ENCODE measurements around the gene CNIH2. TPM values are rescaled to one million over a fixed set of nuclear protein-coding genes. Genes with fewer than 3 reads are reported as not detected.

CNIH2 gene
- total and polyA plus RNA-seq, 2 experiments from 2014 or later, result 4.3 to 9.2 TPM

DNA sequence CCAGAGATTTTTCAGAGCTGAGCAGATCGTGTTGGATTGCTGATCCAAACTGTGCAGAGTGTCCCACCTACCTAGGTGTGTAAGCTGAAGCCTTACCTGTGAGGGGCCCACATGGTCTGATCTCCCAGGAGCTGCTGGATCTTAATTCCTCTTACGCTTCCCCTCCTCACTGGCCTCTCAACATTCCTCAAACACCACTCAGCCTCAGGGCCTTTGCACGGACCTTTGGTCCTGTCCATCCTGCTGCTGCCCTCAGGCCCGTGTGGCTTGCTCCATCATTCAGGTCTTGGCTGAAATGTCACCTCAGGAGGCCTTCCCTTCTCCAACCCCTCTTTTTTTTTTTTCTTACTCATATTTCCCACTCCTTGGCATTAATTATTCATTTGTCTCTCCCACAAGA, 30.7 kb upstream of the CNIH2 start (continued):
- TF ChIP-seq ETS1 (IDR thresholded peaks at IDR 0.05) (no peak), ZNF331 (CRISPR knock-in tag; IDR thresholded peaks at IDR 0.05; ENCODE audit: low read depth) (no peak), CREB1 (CRISPR knock-in tag; IDR thresholded peaks at IDR 0.05; ENCODE audit: low read depth) (no peak), ZNF114 (CRISPR knock-in tag; IDR thresholded peaks at IDR 0.05) (no peak), JUNB (IDR thresholded peaks at IDR 0.05; ENCODE audit: unreplicated experiment) (no peak), POLR2AphosphoS5 (IDR thresholded peaks at IDR 0.05; ENCODE audit: low read depth) (no peak)
- TF ChIP-seq, protein P1, sequence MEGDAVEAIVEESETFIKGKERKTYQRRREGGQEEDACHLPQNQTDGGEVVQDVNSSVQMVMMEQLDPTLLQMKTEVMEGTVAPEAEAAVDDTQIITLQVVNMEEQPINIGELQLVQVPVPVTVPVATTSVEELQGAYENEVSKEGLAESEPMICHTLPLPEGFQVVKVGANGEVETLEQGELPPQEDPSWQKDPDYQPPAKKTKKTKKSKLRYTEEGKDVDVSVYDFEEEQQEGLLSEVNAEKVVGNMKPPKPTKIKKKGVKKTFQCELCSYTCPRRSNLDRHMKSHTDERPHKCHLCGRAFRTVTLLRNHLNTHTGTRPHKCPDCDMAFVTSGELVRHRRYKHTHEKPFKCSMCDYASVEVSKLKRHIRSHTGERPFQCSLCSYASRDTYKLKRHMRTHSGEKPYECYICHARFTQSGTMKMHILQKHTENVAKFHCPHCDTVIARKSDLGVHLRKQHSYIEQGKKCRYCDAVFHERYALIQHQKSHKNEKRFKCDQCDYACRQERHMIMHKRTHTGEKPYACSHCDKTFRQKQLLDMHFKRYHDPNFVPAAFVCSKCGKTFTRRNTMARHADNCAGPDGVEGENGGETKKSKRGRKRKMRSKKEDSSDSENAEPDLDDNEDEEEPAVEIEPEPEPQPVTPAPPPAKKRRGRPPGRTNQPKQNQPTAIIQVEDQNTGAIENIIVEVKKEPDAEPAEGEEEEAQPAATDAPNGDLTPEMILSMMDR (conservative IDR thresholded peaks at IDR 0.05; ENCODE audit: low read depth in 2 of 2), result no peak

- Mint-ChIP-seq H3K4me3 (no peak overlapping the region), H3K27ac (no peak overlapping the region)
Observed at GRCh38 chr11:66247801-66248200, 30.2 kb upstream of the CNIH2 start.

More at GRCh38 chr11:66247801-66248200, 30.2 kb upstream of the CNIH2 start:
- Histone ChIP-seq H3K79me2 (replicated peaks; ENCODE audit: insufficient read depth) (no peaks in the 10 kb centered on the region), H3K36me3 (ENCODE audit: insufficient read depth) (no peaks in the 10 kb centered on the region), H3K27me3 (ENCODE audit: insufficient read depth) (no peaks in the 10 kb centered on the region), H3K4me1 (ENCODE audit: insufficient read depth) (no peaks in the 10 kb centered on the region), H3K4me3 (no peak overlapping the region), H2AFZ (no peak overlapping the region), H3K4me2 (no peak overlapping the region), H3K9me2 (ENCODE audit: insufficient read depth) (no peaks in the 10 kb centered on the region), H3F3A (replicated peaks; ENCODE audit: low read depth) (no peaks in the 10 kb centered on the region), H4K20me1 (replicated peaks; ENCODE audit: insufficient read depth) (no peaks in the 10 kb centered on the region), H3K27ac (ENCODE audit: low read depth) (no peak overlapping the region)
- no peak for ATAC-seq
- Mint-ChIP-seq H3K9me3 (no peaks in the 10 kb centered on the region; the same call in 2 of the 3 replicates), H3K27me3 (ENCODE audit: insufficient read depth, low read depth, poor library complexity) (peaks cover 14% of the 10 kb centered on the region), H3K4me1 (no peaks in the 10 kb centered on the region), H3K36me3 (ENCODE audit: low read depth) (no peaks in the 10 kb centered on the region; the same call in 2 of the 3 replicates)
- DNase-seq (ENCODE audit: low spot score), result no peak
- TF ChIP-seq CREB1 (CRISPR knock-in tag; IDR thresholded peaks at IDR 0.05; ENCODE audit: low read depth) (no peak), JUNB (IDR thresholded peaks at IDR 0.05; ENCODE audit: unreplicated experiment) (no peak), ETS1 (IDR thresholded peaks at IDR 0.05) (no peak), STAT1 (IDR thresholded peaks at IDR 0.05; ENCODE audit: unreplicated experiment) (no peak), EZH2 (IDR thresholded peaks at IDR 0.05; ENCODE audit: low read depth, unreplicated experiment) (no peak), REST (IDR thresholded peaks at IDR 0.05; ENCODE audit: unreplicated experiment) (no peak), EZH2phosphoT487 (IDR thresholded peaks at IDR 0.05; ENCODE audit: unreplicated experiment) (no peak), POLR2AphosphoS5 (IDR thresholded peaks at IDR 0.05; ENCODE audit: low read depth) (no peak), NANOG (IDR thresholded peaks at IDR 0.05; ENCODE audit: borderline replicate concordance) (no peak), ZNF114 (CRISPR knock-in tag; IDR thresholded peaks at IDR 0.05) (no peak)
- TF ChIP-seq, protein P1 (conservative IDR thresholded peaks at IDR 0.05; ENCODE audit: low read depth in 2 of 2), result no peak

Data from GM23338 (cell line).